Uterus (tissue), 4 donors: Measurements from ENCODE around the gene KRTAP19-2. TPM values are rescaled to one million over a fixed set of nuclear protein-coding genes. Genes with fewer than 3 reads are reported as not detected.

Source experiments
- DNase-seq, 2 donors: peaks; one replicate each; pipeline ENCODE4 v3.0.0-alpha.2; 2019 to 2020
- H3K27ac ChIP-seq, 2 donors: fragments of 200-600 bp; sonication (generic); 1 replicate in 1 of 2; 2 replicates in 1 of 2; pipeline ENCODE4 v1.5.1; 2016 to 2018
- H3K27me3 ChIP-seq, 2 donors: fragments of 200-600 bp; sonication (generic); one replicate each; pipeline ENCODE4 v1.5.1; 2018 to 2019; ENCODE audit warnings: control low read depth in 1 of 2
- H3K36me3 ChIP-seq, 2 donors: fragments of 200-600 bp; sonication (generic); one replicate each; pipeline ENCODE4 v1.5.1; 2019; ENCODE audit warnings: control low read depth in 1 of 2
- H3K4me1 ChIP-seq, 2 donors: fragments of 200-600 bp; sonication (generic); one replicate each; pipeline ENCODE4 v1.5.1; 2018 to 2019; ENCODE audit warnings: control low read depth in 1 of 2
- H3K4me3 ChIP-seq, 2 donors: fragments of 200-600 bp; sonication (generic); 1 replicate in 1 of 2; 2 replicates in 1 of 2; pipeline ENCODE4 v1.5.1; 2018 to 2019; ENCODE audit warnings: mild to moderate bottlenecking in 1 of 2
- H3K9me3 ChIP-seq, 2 donors: fragments of 200-600 bp; sonication (generic); one replicate each; pipeline ENCODE4 v1.5.1; 2019; ENCODE audit warnings: control low read depth in 1 of 2
- POLR2A ChIP-seq, 2 donors: fragments of 450-650 bp; IDR thresholded peaks; one replicate each; pipeline ENCODE4 v1.6.1; 2016; ENCODE audit warnings: antibody characterized with exemption in 2 of 2, mild to moderate bottlenecking in 1 of 2, moderate library complexity in 1 of 2
- intact Hi-C: fragments of 100-400 bp; cut with DNase I; formaldehyde crosslinking; loops from one replicate; pipeline ENCODE4 v1.15.1; 2023; ENCODE audit warnings: low total_unique reads
- total RNA-seq, 4 donors: library from RNA; depleted of rRNA in 3 of 4; stranded (reverse); fragments of >200 nt in 3 of 4; gene quantifications; one replicate each; pipeline versions ENCODE4 v1.1.0 to v1.2.4, GENCODE V29; 2014 to 2023
- TF ChIP-seq, protein P1 (sequence below), 4 experiments: fragments of 200-600 bp in 2 of 4; fragments of 450-650 bp in 2 of 4; sonication (generic) in 2 of 4; IDR thresholded peaks; one replicate each; pipeline ENCODE4 v1.5.1; 2016 to 2019; ENCODE audit warnings: antibody characterized with exemption in 4 of 4, mild to moderate bottlenecking in 2 of 4, moderate library complexity in 1 of 4
- donor health status: DM: yes; HTN: yes; CAD: no.

The KRTAP19-2 gene
- total RNA-seq, 4 donors from 2014 or later, result not detected

DNA sequence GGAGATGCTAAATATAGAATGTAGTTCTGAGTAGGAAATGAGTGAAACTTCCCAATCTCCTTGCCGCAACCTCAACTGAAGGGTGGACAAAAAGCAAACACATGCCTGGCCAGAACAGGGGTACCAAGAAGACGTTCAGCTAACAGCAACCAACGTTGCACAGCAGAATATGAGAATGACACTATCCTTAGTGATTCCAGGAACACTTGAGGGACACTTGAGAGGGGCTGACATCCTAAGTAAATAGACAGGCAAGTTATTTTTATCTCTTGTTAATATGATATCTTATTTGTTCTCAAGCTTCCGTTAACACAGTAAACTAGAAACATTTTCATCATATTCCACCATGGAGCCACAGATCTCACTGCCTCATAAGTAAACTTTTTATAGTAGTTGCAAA is 8.0 kb downstream of the KRTAP19-2 start:
- no peaks in the 10 kb centered on the region for H3K9me3 ChIP-seq
- no peaks in the 10 kb centered on the region for H3K36me3 ChIP-seq
- TF ChIP-seq, protein P1, sequence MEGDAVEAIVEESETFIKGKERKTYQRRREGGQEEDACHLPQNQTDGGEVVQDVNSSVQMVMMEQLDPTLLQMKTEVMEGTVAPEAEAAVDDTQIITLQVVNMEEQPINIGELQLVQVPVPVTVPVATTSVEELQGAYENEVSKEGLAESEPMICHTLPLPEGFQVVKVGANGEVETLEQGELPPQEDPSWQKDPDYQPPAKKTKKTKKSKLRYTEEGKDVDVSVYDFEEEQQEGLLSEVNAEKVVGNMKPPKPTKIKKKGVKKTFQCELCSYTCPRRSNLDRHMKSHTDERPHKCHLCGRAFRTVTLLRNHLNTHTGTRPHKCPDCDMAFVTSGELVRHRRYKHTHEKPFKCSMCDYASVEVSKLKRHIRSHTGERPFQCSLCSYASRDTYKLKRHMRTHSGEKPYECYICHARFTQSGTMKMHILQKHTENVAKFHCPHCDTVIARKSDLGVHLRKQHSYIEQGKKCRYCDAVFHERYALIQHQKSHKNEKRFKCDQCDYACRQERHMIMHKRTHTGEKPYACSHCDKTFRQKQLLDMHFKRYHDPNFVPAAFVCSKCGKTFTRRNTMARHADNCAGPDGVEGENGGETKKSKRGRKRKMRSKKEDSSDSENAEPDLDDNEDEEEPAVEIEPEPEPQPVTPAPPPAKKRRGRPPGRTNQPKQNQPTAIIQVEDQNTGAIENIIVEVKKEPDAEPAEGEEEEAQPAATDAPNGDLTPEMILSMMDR (IDR thresholded peaks at IDR 0.05), result no peak
- TF ChIP-seq POLR2A (IDR thresholded peaks at IDR 0.05), result no peak
- H3K27ac ChIP-seq, result no peak overlapping the region
- no peaks in the 10 kb centered on the region for H3K4me1 ChIP-seq
- no peaks in the 10 kb centered on the region for H3K27me3 ChIP-seq
- no peak for DNase-seq
- H3K4me3 ChIP-seq, result no peak overlapping the region
- intact Hi-C loops, result no loop called here

DNA sequence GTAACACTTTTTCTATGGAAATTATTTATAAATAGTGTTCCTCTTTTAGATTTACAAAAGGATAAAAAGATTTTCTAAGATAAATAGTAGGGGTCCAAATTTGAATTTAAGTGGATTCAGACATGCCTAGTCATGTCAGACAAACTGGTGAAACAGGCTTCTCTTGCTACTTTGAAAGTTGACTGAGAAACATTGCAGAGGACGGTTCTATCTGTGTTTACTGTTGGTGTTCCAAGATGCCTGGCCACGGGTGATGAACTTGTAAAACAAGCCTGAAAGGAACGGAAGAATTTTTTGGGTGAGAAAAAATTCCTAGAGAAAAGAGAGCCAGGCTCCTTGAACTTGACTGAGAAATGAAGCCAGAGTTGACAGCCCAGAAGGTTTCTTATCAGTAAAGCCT is 9.2 kb downstream of the KRTAP19-2 start:
- Histone ChIP-seq H3K9me3 (no peaks in the 10 kb centered on the region), H3K4me3 (no peak overlapping the region), H3K4me1 (no peaks in the 10 kb centered on the region), H3K36me3 (no peaks in the 10 kb centered on the region), H3K27me3 (no peaks in the 10 kb centered on the region), H3K27ac (no peak overlapping the region)
- TF ChIP-seq, protein P1 (IDR thresholded peaks at IDR 0.05), result no peak
- TF ChIP-seq POLR2A (IDR thresholded peaks at IDR 0.05), result no peak
- no peak for DNase-seq
- intact Hi-C loops, result no loop called here

DNA sequence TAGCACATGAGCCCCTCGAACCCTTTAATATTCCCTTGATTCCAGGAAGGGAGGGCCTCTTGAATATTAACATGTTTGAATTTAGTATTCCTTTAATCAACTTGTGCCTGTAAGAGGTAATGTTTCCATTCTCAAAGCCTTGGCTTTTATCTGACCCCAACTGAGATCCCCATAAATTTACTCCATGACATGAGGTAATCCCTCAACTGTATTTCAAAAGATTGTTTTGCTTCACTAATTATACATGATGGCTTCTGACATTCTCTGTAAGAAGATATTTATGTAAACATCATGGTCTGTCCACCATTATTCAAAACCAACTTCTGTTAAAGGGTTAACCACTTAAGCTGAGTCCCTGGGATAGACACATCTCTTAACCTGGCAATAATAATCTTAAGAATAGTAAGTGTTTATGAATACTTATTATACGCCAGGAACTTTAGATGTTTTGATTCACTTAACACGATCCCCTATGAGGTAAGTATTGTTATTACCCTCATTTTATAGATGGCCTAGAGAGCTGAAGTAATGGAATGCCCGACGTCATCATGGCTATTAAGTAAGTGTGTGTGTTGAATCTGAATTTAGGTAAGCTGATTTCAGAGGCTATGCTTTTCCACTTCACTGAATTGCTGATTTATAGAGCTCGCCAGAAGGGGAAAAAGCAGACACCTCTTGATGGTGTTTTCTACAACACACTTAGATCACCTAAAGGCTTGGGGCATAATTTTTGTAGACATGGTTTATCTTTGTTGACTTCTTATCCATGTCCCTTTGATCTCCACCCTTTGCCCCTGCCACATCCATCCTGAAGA is 18.1 kb downstream of the KRTAP19-2 start:
- Histone ChIP-seq H3K27ac (no peak overlapping the region), H3K27me3 (no peaks in the 10 kb centered on the region), H3K36me3 (no peaks in the 10 kb centered on the region), H3K4me3 (no peak overlapping the region), H3K4me1 (no peaks in the 10 kb centered on the region), H3K9me3 (no peaks in the 10 kb centered on the region)
- intact Hi-C loops, result no loop called here
- TF ChIP-seq POLR2A (IDR thresholded peaks at IDR 0.05), result no peak
- TF ChIP-seq, protein P1 (IDR thresholded peaks at IDR 0.05), result no peak
- no peak for DNase-seq

DNA sequence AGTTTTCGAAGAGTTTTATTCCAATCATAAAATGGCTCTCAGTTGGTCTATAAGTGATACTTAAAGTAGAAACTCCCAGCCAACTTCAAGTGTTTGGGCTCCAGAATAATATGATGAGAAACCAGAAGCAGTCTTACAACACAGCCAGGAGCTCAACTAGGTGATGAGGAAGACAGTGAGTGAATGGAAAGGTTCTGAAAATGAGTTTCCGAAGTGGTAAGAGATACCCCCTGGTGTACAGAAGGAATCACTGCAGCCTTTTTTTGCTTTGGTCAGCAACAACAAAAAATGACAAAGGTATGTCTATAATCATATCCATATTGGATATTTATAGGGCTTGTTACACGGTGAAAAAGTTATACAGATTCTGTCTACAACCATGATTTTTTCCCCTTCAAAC is 23.5 kb downstream of the KRTAP19-2 start:
- intact Hi-C loops, result no loop called here
- no peaks in the 10 kb centered on the region for H3K9me3 ChIP-seq
- no peaks in the 10 kb centered on the region for H3K36me3 ChIP-seq
- TF ChIP-seq POLR2A (IDR thresholded peaks at IDR 0.05), result no peak
- TF ChIP-seq, protein P1 (IDR thresholded peaks at IDR 0.05), result no peak
- H3K27ac ChIP-seq, result no peak overlapping the region
- no peak overlapping the region for H3K4me3 ChIP-seq
- H3K27me3 ChIP-seq, result no peaks in the 10 kb centered on the region
- no peaks in the 10 kb centered on the region for H3K4me1 ChIP-seq
- DNase-seq, result no peak

DNA sequence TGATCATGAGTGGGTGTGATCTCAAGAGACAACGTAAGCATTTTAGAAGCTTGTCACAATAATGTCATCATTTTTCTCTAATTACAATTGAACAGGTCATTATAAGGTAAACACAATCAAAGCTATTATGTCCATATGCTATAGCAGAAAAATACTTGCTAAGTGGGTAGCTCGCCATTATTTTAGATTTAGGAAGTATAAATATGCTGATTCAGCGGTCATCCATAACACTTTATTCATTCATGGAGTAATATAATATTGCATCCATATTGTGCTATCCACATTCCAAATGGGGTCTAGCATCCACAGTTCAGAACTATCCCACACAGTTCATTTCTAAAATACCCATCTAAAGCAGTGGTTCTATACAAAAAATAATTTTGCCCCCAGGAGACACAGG is 38.7 kb downstream of the KRTAP19-2 start:
- intact Hi-C loops, result no loop called here
- H3K4me3 ChIP-seq, result no peak overlapping the region
- TF ChIP-seq, protein P1 (IDR thresholded peaks at IDR 0.05), result no peak
- no peak for TF ChIP-seq POLR2A (IDR thresholded peaks at IDR 0.05)
- no peak overlapping the region for H3K27ac ChIP-seq
- no peaks in the 10 kb centered on the region for H3K4me1 ChIP-seq
- no peaks in the 10 kb centered on the region for H3K27me3 ChIP-seq
- no peak for DNase-seq
- H3K9me3 ChIP-seq, result no peaks in the 10 kb centered on the region
- H3K36me3 ChIP-seq, result no peaks in the 10 kb centered on the region
